NCI-H2171 treated with DMSO at 0.1 percent for 48 hours (cell line): ENCODE measurements around the gene RNFT1.
"Not testable (repeated sequence)": the region's sequence is repeated elsewhere in the genome, so short reads cannot be mapped to it uniquely, and the experiment has no call there.

Experiments
- DNase-seq: peaks from one replicate; lab custom pipeline; 2025; lab: John Stamatoyannopoulos, UW

The RNFT1 gene, protein sequence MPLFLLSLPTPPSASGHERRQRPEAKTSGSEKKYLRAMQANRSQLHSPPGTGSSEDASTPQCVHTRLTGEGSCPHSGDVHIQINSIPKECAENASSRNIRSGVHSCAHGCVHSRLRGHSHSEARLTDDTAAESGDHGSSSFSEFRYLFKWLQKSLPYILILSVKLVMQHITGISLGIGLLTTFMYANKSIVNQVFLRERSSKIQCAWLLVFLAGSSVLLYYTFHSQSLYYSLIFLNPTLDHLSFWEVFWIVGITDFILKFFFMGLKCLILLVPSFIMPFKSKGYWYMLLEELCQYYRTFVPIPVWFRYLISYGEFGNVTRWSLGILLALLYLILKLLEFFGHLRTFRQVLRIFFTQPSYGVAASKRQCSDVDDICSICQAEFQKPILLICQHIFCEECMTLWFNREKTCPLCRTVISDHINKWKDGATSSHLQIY

DNA sequence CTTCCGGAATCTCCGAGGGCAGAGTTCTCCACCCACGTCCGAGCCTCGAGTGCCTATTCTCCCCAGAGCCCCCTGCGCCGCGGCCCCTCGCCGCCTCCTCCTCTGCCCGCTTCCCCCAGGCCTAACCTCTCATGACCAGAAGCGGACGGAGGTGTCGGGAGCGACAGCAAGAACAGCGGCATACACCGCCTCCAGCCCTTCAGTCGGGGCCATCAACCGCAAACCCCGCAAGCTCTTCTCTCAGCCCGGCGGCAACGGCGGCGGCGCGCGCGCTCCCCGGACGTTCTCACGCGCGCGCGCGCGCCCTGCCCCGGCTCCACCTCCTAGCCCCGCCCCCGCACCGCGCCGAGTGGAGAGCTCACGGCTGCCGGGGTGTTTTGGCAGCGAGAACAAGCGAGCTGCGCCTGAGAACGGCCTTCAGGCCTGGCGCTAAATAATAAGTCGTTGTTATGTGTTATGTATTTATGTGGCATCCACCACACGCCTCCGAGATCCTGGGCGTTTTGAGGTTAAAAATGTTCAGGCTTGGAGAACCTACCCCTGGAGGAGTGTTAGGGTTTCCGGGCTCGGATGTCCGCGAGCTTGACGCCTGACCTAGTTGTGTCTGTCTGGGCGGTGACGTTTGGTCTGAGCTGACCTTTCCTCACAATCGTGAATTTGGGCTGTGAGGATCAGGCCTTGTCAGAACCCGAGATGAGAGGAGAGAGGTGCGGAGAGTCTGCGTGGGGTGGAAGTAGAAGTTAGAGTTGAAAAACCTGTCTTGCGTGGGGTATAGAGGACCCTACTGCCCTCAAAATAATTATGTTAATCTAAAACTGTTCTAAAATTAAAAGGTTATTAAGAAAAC, at the start of gene RNFT1:
RNFT1 (minus strand) TSS at position 259 of the 847 bp plus-strand sequence; CDS start at position 182, 77 bp downstream.
- peak; percentile 80 for DNase-seq

GRCh38 chr17:60009326-60009725, 44.8 kb upstream of the RNFT1 start:
- not testable (repeated sequence) for DNase-seq

DNA sequence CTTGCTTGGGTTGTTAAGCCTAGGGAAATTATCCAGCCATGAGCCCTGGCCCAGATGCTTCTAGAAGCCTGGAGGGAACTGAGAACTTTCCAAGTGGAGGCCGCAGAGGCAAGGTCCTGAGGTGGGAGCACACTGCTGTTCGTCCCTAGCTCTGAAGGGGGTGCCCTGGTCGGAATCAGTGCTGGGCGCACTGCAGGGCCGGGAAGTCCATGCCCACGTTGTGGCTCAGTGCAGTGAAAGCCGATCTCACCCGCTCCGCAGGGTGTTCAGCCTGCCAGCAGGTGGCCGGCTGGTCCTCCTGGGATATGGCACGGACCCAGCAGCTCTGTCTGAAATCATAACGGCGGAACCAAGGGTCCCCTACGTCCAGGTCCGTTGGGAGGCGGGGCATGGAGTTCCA, 43.8 kb upstream of the RNFT1 start:
- DNase-seq, result not testable (repeated sequence)

DNA sequence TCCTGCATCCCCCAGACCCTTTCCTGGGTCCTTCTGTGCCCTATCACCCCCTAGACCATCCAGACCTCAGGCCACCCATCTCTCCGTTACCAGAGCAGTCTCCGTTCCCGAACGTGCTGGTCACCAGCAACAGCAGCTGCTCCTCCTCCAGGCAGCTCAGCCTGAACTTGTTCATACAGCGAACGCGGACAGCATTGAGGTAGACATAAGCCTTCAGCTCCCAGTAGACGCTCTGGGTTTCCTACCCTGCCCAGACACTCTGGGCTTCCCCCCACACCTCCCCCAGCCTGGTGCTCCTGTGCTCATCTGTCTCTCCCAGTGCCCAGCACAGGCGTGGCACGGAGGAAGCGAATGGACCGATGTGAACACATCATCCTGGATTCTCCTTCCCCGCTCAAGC, 41.6 kb upstream of the RNFT1 start:
- DNase-seq, result no peak

- not testable (repeated sequence) for DNase-seq
Observed at GRCh38 chr17:60004561-60004960, 40.0 kb upstream of the RNFT1 start.

GRCh38 chr17:60002405-60002804, 37.9 kb upstream of the RNFT1 start:
- not testable (repeated sequence) for DNase-seq

- DNase-seq, result not testable (repeated sequence)
Observed at GRCh38 chr17:59996608-59997007, 32.1 kb upstream of the RNFT1 start.

GRCh38 chr17:59975166-59975565, 10.6 kb upstream of the RNFT1 start:
- DNase-seq, result not testable (repeated sequence)

DNA sequence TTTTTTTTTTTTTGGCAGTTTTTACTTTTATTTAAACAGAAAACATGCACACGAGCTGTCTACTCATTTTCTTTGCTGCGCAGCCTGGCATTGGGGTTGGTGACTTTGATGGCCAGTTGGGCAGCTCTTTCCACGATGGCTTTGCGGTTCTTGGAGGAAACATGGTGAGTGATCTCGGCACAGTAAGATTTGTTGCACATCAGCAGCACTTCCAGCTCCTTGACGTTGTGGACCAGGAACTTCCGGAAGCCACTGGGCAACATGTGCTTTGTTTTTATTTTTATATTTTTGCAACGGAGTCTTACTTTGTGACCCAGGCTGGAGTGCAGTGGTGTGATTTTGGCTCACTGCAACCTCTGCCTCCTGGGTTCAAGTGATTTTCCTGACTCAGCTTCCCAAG, 8.9 kb upstream of the RNFT1 start:
- DNase-seq, result not testable (repeated sequence)

DNA sequence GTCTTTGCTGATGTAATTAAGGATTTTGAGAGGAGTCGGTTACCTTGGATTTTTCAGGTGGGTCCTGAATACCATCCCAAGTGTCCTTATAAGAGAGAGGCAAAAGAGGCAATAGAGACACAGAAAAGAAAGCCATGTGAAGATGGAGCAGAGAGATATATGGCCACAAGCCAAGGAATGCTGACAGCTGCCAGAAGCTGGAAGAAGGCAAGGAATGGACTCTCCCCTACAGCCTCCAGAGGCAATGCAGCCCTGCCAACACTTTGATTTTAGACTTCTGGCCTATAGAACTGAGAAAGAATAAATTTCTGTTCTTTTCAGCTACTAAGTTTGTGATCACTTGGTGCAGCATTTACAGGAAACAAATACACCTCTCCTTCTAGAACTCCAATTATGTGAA, 8.2 kb upstream of the RNFT1 start:
- no peak for DNase-seq

DNA sequence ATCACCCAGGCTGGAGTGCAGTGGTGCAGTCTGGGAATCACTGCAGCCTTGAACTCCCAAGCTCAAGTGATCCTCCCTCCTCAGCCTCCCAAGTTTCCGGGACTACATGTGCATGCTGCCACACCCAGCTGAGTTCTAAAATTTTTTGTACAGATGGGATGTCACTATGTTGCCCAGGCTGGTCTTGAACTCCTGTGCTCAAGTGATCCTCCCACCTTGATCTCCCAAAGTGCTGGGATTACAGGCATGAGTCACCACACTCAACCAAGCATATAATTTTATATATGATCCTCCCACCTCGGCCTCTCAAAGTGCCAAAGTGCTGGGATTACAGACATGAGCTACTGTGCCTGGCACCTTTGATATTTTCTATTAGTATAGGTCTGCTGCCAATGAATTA, 7.2 kb upstream of the RNFT1 start:
- DNase-seq, result not testable (repeated sequence)

GRCh38 chr17:59963738-59964481, 630 bp downstream of the RNFT1 start:
- peak; percentile 62 for DNase-seq

GRCh38 chr17:59962739-59963318, 1.7 kb downstream of the RNFT1 start:
- DNase-seq, result no peak

DNA sequence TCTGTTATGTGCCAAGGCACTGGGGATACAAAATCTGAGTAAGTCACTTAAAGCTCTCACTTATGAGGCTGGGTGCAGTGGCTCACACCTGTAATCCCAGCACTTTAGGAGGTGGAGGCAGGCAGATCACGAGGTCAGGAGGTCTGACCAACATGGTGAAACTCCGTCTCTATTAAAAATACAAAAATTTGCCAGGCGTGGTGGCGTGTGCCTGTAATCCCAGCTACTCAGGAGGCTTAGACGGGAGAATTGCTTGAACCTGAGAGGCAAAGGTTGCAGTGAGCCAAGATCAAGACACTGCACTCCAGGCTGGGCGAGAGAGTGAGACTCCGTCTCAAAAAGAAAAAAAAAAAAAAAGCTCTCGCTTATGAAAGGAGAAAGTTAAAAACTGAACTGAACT, 5.0 kb downstream of the RNFT1 start:
- DNase-seq, result not testable (repeated sequence)

GRCh38 chr17:59954856-59955255, 9.7 kb downstream of the RNFT1 start:
- no peak for DNase-seq

DNA sequence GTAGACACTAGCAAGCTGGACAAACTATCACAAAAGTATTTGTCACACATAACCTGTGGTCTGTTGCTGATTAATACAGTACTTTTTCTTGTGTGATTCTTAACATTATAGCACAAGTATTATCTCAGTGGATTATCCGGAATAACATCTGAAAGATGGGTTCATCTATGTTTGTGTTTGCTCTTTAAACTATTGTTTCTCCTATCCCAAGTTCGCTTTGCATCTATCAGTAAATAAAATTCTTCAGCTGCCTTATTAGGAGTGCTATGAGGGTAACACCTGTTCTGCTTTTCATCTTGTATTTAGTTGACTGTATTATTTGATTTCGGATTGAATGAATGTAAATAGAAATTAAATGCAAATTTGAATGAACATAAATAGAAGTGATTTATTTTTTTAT, 14.5 kb downstream of the RNFT1 start:
- DNase-seq, result no peak

GRCh38 chr17:59947310-59947709, 17.2 kb downstream of the RNFT1 start:
- not testable (repeated sequence) for DNase-seq

- DNase-seq, result not testable (repeated sequence)
Observed at GRCh38 chr17:59946433-59946832, 18.1 kb downstream of the RNFT1 start.

DNA sequence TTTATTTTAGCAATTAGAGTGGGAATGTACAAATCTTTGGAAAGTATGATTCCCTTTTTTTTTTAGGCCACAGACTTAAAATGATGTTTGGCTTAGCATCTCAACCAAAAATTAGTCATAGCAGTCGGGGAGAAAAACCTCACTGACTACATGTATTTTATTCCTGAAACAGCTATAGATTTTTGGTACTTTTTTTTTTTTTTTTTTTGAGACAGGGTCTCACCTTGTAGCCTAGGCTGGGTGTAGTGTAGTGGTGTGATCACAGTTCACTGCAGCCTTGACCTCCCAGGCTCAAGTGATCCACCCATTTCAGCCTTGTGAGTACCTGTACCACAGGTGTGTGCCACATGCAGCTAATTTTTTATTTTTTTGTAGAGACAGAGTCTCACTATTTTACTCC, 23.4 kb downstream of the RNFT1 start:
- DNase-seq, result no peak

DNA sequence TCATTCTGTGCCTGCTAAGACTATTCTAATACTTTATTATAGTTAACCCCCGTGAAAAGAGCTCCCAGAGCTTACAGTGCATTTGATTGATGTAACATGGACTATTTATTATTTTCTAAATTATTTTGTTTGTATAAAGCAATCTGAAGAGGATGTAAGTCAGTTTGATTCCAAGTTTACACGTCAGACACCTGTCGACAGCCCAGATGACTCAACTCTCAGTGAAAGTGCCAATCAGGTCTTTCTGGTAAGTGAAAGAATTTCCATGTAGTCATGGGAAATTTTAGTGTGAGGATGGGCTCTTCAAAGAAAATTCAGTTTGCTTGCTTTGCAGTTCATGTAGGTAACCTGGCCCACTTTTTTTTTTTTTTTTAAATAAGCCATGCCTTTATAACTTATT, 23.8 kb downstream of the RNFT1 start:
- DNase-seq, result not testable (repeated sequence)

- not testable (repeated sequence) for DNase-seq
Observed at GRCh38 chr17:59933317-59933716, 31.2 kb downstream of the RNFT1 start.

GRCh38 chr17:59930768-59931167, 33.8 kb downstream of the RNFT1 start:
- DNase-seq, result not testable (repeated sequence)
